ENCODE measurements around the gene STK32B.

DNA sequence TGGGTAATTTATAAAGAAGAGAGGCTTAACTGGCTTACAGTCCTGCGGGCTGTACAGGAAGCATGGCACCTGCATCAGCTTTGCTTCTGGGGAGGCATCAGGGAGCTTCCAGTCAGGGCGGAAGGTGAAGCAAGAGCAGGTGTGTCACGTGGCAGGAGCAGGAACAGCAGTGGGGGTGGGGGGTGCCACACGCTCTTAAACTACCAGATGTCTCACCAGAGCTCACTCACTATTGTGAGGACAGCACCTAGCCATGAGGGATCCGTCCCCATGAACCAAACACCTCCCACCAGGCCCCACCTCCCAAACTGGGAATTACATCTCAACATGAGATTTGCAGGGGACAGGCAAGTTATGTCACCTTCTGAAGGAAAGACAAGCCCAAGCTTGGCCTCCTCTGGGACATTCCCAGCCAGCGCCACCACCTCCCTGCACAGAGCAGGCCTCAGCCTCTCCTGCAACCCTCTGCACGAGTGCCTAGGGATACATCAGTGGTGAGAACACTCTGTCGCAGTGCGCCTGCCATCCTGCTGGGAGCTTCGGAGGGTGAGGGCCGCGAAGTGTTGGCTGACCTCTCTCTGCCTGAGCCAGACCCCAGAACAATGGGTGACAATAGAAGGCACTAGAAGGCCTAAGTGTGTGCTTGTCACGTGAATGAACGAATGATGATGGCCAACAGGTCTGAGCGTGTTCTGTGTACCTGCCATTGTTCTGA lies 412.8 kb downstream of the STK32B start:
- TF ChIP-seq, protein P1, sequence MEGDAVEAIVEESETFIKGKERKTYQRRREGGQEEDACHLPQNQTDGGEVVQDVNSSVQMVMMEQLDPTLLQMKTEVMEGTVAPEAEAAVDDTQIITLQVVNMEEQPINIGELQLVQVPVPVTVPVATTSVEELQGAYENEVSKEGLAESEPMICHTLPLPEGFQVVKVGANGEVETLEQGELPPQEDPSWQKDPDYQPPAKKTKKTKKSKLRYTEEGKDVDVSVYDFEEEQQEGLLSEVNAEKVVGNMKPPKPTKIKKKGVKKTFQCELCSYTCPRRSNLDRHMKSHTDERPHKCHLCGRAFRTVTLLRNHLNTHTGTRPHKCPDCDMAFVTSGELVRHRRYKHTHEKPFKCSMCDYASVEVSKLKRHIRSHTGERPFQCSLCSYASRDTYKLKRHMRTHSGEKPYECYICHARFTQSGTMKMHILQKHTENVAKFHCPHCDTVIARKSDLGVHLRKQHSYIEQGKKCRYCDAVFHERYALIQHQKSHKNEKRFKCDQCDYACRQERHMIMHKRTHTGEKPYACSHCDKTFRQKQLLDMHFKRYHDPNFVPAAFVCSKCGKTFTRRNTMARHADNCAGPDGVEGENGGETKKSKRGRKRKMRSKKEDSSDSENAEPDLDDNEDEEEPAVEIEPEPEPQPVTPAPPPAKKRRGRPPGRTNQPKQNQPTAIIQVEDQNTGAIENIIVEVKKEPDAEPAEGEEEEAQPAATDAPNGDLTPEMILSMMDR (conservative IDR thresholded peaks at IDR 0.05; ENCODE audit: low read depth in 2 of 2) = no peak
- TF ChIP-seq EZH2phosphoT487 (IDR thresholded peaks at IDR 0.05; ENCODE audit: unreplicated experiment) = no peak
- no peak for TF ChIP-seq POLR2AphosphoS5 (IDR thresholded peaks at IDR 0.05; ENCODE audit: low read depth)
- TF ChIP-seq, protein P2, sequence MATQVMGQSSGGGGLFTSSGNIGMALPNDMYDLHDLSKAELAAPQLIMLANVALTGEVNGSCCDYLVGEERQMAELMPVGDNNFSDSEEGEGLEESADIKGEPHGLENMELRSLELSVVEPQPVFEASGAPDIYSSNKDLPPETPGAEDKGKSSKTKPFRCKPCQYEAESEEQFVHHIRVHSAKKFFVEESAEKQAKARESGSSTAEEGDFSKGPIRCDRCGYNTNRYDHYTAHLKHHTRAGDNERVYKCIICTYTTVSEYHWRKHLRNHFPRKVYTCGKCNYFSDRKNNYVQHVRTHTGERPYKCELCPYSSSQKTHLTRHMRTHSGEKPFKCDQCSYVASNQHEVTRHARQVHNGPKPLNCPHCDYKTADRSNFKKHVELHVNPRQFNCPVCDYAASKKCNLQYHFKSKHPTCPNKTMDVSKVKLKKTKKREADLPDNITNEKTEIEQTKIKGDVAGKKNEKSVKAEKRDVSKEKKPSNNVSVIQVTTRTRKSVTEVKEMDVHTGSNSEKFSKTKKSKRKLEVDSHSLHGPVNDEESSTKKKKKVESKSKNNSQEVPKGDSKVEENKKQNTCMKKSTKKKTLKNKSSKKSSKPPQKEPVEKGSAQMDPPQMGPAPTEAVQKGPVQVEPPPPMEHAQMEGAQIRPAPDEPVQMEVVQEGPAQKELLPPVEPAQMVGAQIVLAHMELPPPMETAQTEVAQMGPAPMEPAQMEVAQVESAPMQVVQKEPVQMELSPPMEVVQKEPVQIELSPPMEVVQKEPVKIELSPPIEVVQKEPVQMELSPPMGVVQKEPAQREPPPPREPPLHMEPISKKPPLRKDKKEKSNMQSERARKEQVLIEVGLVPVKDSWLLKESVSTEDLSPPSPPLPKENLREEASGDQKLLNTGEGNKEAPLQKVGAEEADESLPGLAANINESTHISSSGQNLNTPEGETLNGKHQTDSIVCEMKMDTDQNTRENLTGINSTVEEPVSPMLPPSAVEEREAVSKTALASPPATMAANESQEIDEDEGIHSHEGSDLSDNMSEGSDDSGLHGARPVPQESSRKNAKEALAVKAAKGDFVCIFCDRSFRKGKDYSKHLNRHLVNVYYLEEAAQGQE (IDR thresholded peaks at IDR 0.05; ENCODE audit: unreplicated experiment) = no peak
